Frontal cortex (tissue), 4 donors: ENCODE measurements around the gene BEND7. TPM values are rescaled to one million over a fixed set of nuclear protein-coding genes. Genes with fewer than 3 reads are reported as not detected.

Source experiments
- DNase-seq, 2 donors: peaks; one replicate each; pipeline ENCODE4 v3.0.0; 2012; ENCODE audit warnings: low spot score in 2 of 2
- FAIRE-seq: peaks from 2 replicates; lab custom pipeline; 2012; peaks lifted over from hg19 to GRCh38; lab: Jason Lieb, UNC
- small RNA-seq: library from RNA; depleted of rRNA; stranded (forward); fragments of <200 nt; gene quantifications from one replicate; pipeline ENCODE3, GENCODE V24; 2014
- total RNA-seq: library from RNA; depleted of rRNA; stranded (reverse); fragments of >200 nt; gene quantifications from one replicate; pipeline ENCODE4 v1.2.3, GENCODE V29; 2014
- donor health status: control.
- donor health status: control.
- donor health status: control.

Gene BEND7
- total RNA-seq, 1 donor from 2014 or later: 9.8 TPM

DNA sequence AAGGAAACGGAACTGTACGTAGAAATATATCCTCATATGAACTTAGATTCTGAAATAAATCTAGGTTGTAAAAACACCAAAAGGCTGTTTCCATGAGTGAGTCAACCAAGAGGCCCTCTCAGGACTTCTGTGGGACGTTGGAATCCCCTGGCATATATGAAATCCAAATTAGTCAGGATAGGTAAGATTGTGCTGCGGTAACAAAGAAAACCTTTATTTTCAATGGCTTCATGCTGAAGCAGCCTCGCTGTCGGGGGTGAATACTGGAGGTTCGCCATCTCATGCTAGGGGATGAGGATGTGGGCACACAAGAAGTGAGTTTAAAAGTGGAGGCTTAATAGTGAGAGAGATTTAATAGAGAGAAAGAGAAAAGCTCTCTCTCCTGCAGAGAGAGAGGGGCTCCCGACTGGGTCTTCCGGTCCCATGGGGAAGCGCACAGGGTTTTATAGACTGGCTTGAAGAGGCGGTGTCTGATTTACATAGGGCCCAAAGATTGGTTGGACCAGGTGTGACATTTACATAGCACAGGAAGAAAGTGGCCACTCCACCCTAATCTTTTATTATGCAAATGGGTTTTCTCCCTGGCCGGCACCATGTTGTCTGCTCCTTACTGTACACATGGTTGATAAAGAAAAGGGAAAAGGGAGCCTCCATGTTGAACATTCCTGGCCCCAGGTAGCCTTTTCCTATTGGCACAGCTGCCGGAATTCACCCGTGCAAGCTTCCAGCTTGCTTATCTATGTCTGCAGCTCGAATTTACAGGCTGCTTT, 128.4 kb downstream of the BEND7 start:
- FAIRE-seq (no peak), DNase-seq (no peak)

DNA sequence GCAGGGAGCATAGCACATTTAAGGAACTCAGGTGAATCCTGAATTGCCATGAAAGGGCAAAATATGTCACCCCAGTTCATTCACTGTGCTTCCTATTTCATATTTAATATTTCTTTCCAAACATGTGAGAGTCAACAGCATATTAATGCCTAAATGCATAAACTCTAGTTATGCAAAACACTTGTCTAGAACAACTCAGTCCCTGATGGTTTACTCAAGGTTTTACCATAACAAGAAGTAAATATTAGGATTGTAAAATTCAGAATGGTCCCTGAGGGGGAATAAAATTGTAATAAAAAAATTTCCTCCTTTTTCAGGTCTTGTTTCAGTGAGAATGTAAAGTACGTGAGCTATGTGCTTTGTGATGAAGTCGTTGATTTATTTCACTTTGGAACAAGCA, 129.1 kb downstream of the BEND7 start:
- FAIRE-seq (no peak), DNase-seq (no peak)

DNA sequence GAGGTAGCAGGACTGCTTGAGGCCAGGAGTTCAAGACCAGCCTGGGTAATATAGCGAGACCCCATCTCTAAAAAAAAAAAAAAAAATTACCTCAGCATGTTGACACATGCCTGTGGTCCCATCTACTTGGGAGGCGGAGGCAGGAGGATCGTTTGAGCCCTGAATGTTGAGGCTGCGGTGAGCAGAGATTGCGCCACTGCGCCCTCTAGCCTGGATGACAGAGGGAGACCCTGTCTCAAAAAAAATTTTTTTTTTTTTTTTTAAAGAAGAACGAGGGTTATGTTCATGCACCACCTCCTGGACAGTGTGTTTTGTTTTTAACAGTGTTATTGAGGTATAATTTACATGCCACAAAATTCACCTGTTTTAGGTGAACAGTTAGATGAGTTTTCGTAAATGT, 129.6 kb downstream of the BEND7 start:
- no peak for DNase-seq
- FAIRE-seq: no peak

DNA sequence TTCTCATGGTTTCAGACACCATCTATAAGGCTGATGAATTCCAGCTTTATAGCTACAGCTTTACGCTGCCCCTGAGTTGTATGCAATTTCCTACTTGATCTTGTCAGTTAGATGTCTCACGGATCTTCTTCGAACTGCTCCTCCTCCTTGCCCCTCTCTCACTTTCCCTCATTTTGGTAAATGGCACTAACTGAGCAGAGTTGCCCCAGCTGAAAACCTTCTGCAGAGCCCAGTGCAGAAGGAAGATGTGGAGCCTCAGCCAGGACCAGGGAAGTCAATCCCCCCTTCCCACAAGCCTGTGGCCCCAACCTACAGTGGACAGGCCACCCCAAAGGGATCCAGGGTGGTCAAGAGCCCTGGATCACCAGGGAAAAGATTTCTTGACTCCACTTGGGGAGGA, 131.8 kb downstream of the BEND7 start:
- no peak for DNase-seq
- FAIRE-seq: no peak

DNA sequence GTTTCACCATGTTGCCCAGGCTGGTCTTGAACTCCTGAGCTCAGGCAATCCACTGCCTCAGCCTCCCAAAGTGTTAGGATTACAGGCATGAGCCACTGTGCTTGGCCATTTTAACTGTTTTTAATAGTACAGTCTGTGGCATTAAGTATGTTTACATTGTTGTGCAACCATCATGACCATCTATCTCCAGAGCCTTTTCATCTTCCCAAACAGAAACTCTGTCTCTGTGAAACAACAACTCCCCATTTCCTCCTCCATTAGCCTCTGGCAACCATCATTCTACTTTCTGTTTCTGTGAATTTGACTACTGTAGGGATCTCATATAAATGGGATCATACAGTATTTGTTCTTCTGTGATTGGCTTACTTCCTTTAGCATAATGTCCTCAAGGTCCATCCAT, 132.4 kb downstream of the BEND7 start:
- FAIRE-seq (no peak), DNase-seq (no peak)

DNA sequence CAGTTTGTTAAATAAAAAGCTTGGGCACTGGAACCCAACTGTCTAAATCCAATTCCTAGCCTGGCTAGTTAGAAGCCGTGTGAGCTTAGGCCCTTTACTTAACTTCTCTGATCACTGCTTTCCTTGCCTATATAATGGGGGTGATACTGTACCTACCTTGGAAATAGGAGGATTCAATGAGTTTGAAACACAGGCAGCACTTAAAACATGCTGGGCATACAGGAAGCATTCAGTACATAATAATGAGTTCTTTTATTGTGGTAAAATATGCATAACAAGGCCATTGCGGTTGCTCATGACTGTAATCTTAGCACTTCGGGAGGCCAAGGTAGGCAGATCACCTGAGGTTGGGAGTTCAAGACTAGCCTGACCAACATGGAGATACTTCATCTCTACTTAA, 133.3 kb downstream of the BEND7 start:
- DNase-seq: no peak
- no peak for FAIRE-seq

DNA sequence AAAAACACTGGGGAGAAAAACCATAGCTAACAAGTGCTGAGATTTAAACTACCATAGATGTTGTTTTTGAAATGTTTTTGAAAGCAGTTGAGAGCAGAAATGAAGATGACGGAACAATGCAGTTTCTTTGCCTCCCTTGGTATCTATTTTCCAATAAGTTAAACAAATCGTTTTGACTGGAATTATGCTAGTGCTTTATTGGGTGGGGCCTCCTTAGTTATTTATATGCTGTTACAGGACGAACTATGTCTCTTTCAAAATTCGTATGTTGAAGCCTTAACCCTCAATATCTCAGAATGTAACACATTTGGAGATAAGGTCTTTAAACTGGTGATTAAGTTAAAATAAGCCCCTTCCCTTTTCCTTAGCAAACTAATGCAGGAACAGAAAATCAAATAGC, 135.2 kb downstream of the BEND7 start:
- no peak for DNase-seq
- FAIRE-seq: no peak

DNA sequence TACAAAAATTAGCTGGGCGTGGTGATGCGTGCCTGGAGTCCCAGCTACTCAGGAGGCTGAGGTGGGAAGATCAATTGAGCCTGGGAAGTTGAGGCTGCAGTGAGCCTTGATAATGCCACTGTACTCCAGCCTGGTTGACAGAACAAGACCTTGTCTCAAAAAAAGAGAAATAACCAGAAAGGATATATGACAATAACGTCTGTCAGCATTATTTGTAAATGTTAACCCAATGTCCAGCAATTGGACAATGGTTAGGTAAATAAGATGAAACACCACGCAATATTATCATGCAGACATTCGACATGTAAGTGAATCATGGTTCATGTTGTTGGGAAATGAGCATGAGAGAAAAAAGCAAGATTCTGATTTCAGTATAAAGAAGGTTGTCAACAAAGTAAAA, 136.1 kb downstream of the BEND7 start:
- no peak for DNase-seq
- no peak for FAIRE-seq

Small RNA genes within 50 kb of the gene (small RNA-seq; reads per million reads assigned to genes)
- gene RF00019: not detected

Other genes starting within 250 kb of the BEND7 start
- gene PHYH, start 228.9 kb downstream of the BEND7 start, total RNA-seq: 27.3 TPM
- 38.7 TPM for gene SEPHS1, start 180.7 kb downstream of the BEND7 start, total RNA-seq
- gene PRPF18, start 58.0 kb upstream of the BEND7 start, total RNA-seq: 36.7 TPM